Esophagus muscularis mucosa (tissue), 4 donors: ENCODE data around the gene AURKB. TPM values are rescaled to one million over a fixed set of nuclear protein-coding genes. Genes with fewer than 3 reads are reported as not detected.
A peak's percentile ranks its signal among the peaks of the same experiment; 100 is the strongest.

Experiments
- DNase-seq: peaks from one replicate; pipeline ENCODE4 v3.0.0-alpha.2; 2017; ENCODE audit errors: extremely low spot score
- H3K27ac ChIP-seq, 4 donors: fragments of 200-600 bp; sonication (generic); replicated peaks in 1 of 4; 1 replicate in 3 of 4; 2 replicates in 1 of 4; pipeline ENCODE4 v1.5.1; 2016 to 2019; ENCODE audit warnings: mild to moderate bottlenecking in 1 of 4
- H3K27me3 ChIP-seq, 4 donors: fragments of 200-600 bp; sonication (generic); one replicate each; pipeline versions ENCODE4 v1.5.1 to v1.6.0; 2016 to 2019
- H3K36me3 ChIP-seq, 4 donors: fragments of 200-600 bp; sonication (generic); one replicate each; pipeline ENCODE4 v1.5.1; 2016 to 2019
- H3K4me1 ChIP-seq, 4 donors: fragments of 200-600 bp; sonication (generic); one replicate each; pipeline ENCODE4 v1.5.1; 2016 to 2019
- H3K4me3 ChIP-seq, 4 donors: fragments of 200-600 bp; sonication (generic); 1 replicate in 2 of 4; 2 replicates in 2 of 4; pipeline ENCODE4 v1.5.1; 2016 to 2019; ENCODE audit warnings: mild to moderate bottlenecking in 4 of 4, moderate library complexity in 1 of 4
- H3K9me3 ChIP-seq, 4 donors: fragments of 200-600 bp; sonication (generic); 1 replicate in 3 of 4; 2 replicates in 1 of 4; pipeline ENCODE4 v1.5.1; 2016 to 2019
- CTCF ChIP-seq, 3 experiments: fragments of 200-600 bp in 2 of 3; fragments of 450-650 bp in 1 of 3; sonication (generic) in 2 of 3; IDR thresholded peaks; one replicate each; pipeline ENCODE4 v1.5.1; 2017 to 2019; ENCODE audit warnings: antibody characterized with exemption in 3 of 3, mild to moderate bottlenecking in 2 of 3, moderate library complexity in 1 of 3
- EP300 ChIP-seq: sonication (generic); formaldehyde crosslinking; IDR thresholded peaks from one replicate; pipeline ENCODE4 v1.6.1; 2017; ENCODE audit warnings: antibody characterized with exemption
- POLR2A ChIP-seq: fragments of 450-650 bp; IDR thresholded peaks from one replicate; pipeline ENCODE4 v1.6.1; 2017; ENCODE audit warnings: antibody characterized with exemption, moderate library complexity, mild to moderate bottlenecking, low read depth
- POLR2AphosphoS5 ChIP-seq, 2 donors: sonication (generic); formaldehyde crosslinking; IDR thresholded peaks; one replicate each; pipeline ENCODE4 v1.6.1; 2017; ENCODE audit warnings: antibody characterized with exemption in 2 of 2
- WGBS: methylation state at CpG from one replicate; pipeline ENCODE4 v1.1.5; 2018; 5-methylcytosine and 5-hydroxymethylcytosine counted together
- intact Hi-C: fragments of 100-400 bp; cut with DNase I; formaldehyde crosslinking; loops from one replicate; pipeline ENCODE4 v1.15.1; 2023
- total RNA-seq, 4 donors: library from RNA; depleted of rRNA; stranded (reverse); fragments of >200 nt; gene quantifications; one replicate each; pipeline versions ENCODE4 v1.1.0 to v1.2.1, GENCODE V29; 2016

Gene AURKB
- total RNA-seq, 4 donors from 2014 or later, result 1.5 TPM; not detected in 3

GRCh38 chr17:8189041-8189710 is 21.2 kb downstream of the AURKB start:
- no peak for TF ChIP-seq CTCF (IDR thresholded peaks at IDR 0.05)
- no peak for TF ChIP-seq POLR2AphosphoS5 (IDR thresholded peaks at IDR 0.05)
- TF ChIP-seq EP300, result no peak
- TF ChIP-seq POLR2A, result no peak
- intact Hi-C loops, result no loop called here
- Histone ChIP-seq H3K27me3 (no peaks in the 10 kb centered on the region), H3K27ac (peak overlapping the region; percentile 93 to 99 (median 96)), H3K4me3 (peak overlapping the region; percentile 70 to 90 (median 87)), H3K36me3 (no peaks in the 10 kb centered on the region), H3K9me3 (no peaks in the 10 kb centered on the region), H3K4me1 (peaks cover 44 to 70% (median 58%) of the 10 kb centered on the region in 4 donors)
- WGBS, result 2% methylated on average over 10 of the region's 67 CpGs
- DNase-seq, result no peak

- DNase-seq, result no peak
- H3K4me3 ChIP-seq, result peak overlapping the region; percentile 70 to 90 (median 87)
- WGBS, result 33% methylated on average over 5 of the region's 12 CpGs
- peaks cover 44 to 70% (median 58%) of the 10 kb centered on the region in 4 donors for H3K4me1 ChIP-seq
- no peaks in the 10 kb centered on the region for H3K36me3 ChIP-seq
- no peak for TF ChIP-seq CTCF (IDR thresholded peaks at IDR 0.05)
- TF ChIP-seq POLR2AphosphoS5 (IDR thresholded peaks at IDR 0.05), result no peak
- TF ChIP-seq EP300, result no peak
- no peak for TF ChIP-seq POLR2A
- peak overlapping the region; percentile 93 to 99 (median 96) for H3K27ac ChIP-seq
- H3K9me3 ChIP-seq, result no peaks in the 10 kb centered on the region
- intact Hi-C loops, result no loop called here
- H3K27me3 ChIP-seq, result no peaks in the 10 kb centered on the region
These were observed 22.0 kb downstream of the AURKB start for GRCh38 chr17:8188263-8188839.

- DNase-seq, result peak; percentile 99
- H3K27ac ChIP-seq, result peak overlapping the region; percentile 93 to 99 (median 96)
- H3K27me3 ChIP-seq, result no peaks in the 10 kb centered on the region
- intact Hi-C loops, result loop anchor here (1.0 to 2.0 kb wide), 2 partner anchors 34 to 67 kb away; no protein-coding TSS in a partner anchor
- peaks cover 43 to 67% (median 55%) of the 10 kb centered on the region in 4 donors for H3K4me1 ChIP-seq
- WGBS, result under 1% methylated on average over 25 of the region's 25 CpGs
- peak overlapping the region; percentile 70 to 90 (median 87) for H3K4me3 ChIP-seq
- no peaks in the 10 kb centered on the region for H3K9me3 ChIP-seq
- TF ChIP-seq POLR2AphosphoS5 (IDR thresholded peaks at IDR 0.05) (peak; percentile 76 to 77), EP300 (no peak), CTCF (IDR thresholded peaks at IDR 0.05) (peak in 1 of 3 experiments; percentile 8)
- H3K36me3 ChIP-seq, result no peaks in the 10 kb centered on the region
These were observed 22.7 kb downstream of the AURKB start for GRCh38 chr17:8187517-8188262.

DNA sequence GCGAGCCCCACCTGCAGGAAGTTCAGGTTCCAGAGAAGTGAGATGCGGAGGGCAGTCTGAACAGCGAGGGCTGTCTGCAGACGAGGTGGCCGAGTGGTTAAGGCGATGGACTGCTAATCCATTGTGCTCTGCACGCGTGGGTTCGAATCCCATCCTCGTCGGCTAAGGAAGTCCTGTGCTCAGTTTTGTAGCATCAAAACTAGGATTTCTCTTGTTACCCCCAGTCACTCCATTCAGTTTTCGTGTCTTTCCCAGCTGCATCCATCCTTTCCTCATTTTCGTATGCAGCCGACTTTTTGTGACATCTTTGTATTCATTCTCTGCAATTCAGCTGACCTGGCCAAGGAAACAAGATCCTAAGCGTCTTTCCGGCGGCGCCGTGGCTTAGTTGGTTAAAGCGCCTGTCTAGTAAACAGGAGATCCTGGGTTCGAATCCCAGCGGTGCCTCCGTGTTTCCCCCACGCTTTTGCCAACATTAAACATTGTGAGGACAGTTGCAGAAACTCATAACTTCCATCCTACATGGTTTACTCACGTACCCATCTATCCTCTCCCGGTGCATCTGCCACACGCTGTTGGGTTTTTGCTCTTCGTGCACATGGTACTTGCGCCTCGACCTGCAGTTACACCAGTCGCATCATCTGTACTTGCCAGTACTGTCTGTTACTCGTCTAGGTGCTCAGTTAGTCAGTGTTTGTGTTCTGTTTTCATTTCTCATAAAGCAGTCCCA is 23.4 kb downstream of the AURKB start:
- no peak for TF ChIP-seq POLR2A
- TF ChIP-seq CTCF (IDR thresholded peaks at IDR 0.05), result peak in 2 of 3 experiments; percentile 19 to 35
- peak; percentile 5 to 85 for TF ChIP-seq POLR2AphosphoS5 (IDR thresholded peaks at IDR 0.05)
- WGBS, result under 1% methylated on average over 32 of the region's 32 CpGs
- Histone ChIP-seq H3K27ac (peak overlapping the region; percentile 93 to 99 (median 96)), H3K27me3 (no peaks in the 10 kb centered on the region), H3K4me3 (peak overlapping the region; percentile 70 to 90 (median 87)), H3K9me3 (no peaks in the 10 kb centered on the region), H3K4me1 (peaks cover 37 to 59% (median 48%) of the 10 kb centered on the region in 4 donors), H3K36me3 (no peaks in the 10 kb centered on the region)
- peak; percentile 98 for DNase-seq
- intact Hi-C loops, result loop anchor here (1.0 to 2.0 kb wide), 2 partner anchors 34 to 66 kb away; no protein-coding TSS in a partner anchor
